Upper lobe of left lung (tissue), 6 donors: ENCODE measurements around the gene LONP2. TPM values are rescaled to one million over a fixed set of nuclear protein-coding genes. Genes with fewer than 3 reads are reported as not detected.

Experiments
- ATAC-seq, 2 donors: fragments of 200-7000 bp; cut with Tn5 transposase; one replicate each; pipeline ENCODE4 v1.9.1; 2022; ENCODE audit warnings: mild to moderate bottlenecking in 2 of 2, moderate library complexity in 2 of 2; ENCODE audit not compliant: low FRiP score in 2 of 2
- DNase-seq, 2 donors: peaks; one replicate each; pipeline ENCODE4 v3.0.0-alpha.2; 2019 to 2020
- H3K27ac ChIP-seq, 4 donors: fragments of 200-600 bp; sonication (generic); one replicate each; pipeline ENCODE4 v1.5.1; 2016 to 2019
- H3K27me3 ChIP-seq, 4 donors: fragments of 200-600 bp; sonication (generic); one replicate each; pipeline ENCODE4 v1.5.1; 2017 to 2019
- H3K36me3 ChIP-seq, 4 donors: fragments of 200-600 bp; sonication (generic); one replicate each; pipeline ENCODE4 v1.5.1; 2016 to 2019
- H3K4me1 ChIP-seq, 4 donors: fragments of 200-600 bp; sonication (generic); one replicate each; pipeline ENCODE4 v1.5.1; 2018 to 2019
- H3K4me3 ChIP-seq, 4 donors: fragments of 200-600 bp; sonication (generic); one replicate each; pipeline ENCODE4 v1.5.1; 2017 to 2019; ENCODE audit warnings: mild to moderate bottlenecking in 2 of 4, moderate library complexity in 1 of 4
- H3K9me3 ChIP-seq, 4 donors: fragments of 200-600 bp; sonication (generic); one replicate each; pipeline ENCODE4 v1.5.1; 2018 to 2019
- EP300 ChIP-seq, 4 donors: sonication (generic); formaldehyde crosslinking; IDR thresholded peaks; one replicate each; pipeline ENCODE4 v1.5.1; 2017; ENCODE audit warnings: antibody characterized with exemption in 4 of 4, control low read depth in 2 of 4
- POLR2A ChIP-seq, 4 donors: fragments of 450-650 bp; IDR thresholded peaks; one replicate each; pipeline ENCODE4 v1.5.1; 2016 to 2017; ENCODE audit warnings: antibody characterized with exemption in 4 of 4, mild to moderate bottlenecking in 2 of 4
- POLR2AphosphoS5 ChIP-seq, 2 donors: sonication (generic); formaldehyde crosslinking; IDR thresholded peaks; one replicate each; pipeline ENCODE4 v1.5.1; 2017; ENCODE audit warnings: antibody characterized with exemption in 2 of 2
- WGBS, 2 donors: methylation state at CpG; one replicate each; pipeline ENCODE4 v1.1.5; 2017 to 2018; 5-methylcytosine and 5-hydroxymethylcytosine counted together
- total RNA-seq, 6 donors: library from RNA; depleted of rRNA in 4 of 6; stranded (reverse); fragments of >200 nt in 4 of 6; gene quantifications; one replicate each; pipeline versions ENCODE4 v1.1.0 to v1.2.1, GENCODE V29; 2016 to 2021
- TF ChIP-seq, protein P1 (sequence below), 6 experiments: fragments of 450-650 bp in 4 of 6; fragments of 200-600 bp in 2 of 6; sonication (generic) in 2 of 6; IDR thresholded peaks; one replicate each; pipeline ENCODE4 v1.5.1; 2016 to 2019; ENCODE audit warnings: antibody characterized with exemption in 6 of 6
- donor health status: DM: no; HTN: no; CAD: no; lungs with moderate emphysema.
- donor health status: DM: no; HTN: yes; CAD: no; lungs with severe emphysema.

The LONP2 gene
- total RNA-seq, 6 donors from 2014 or later, result 47.9 to 104 (median 57.8) TPM

DNA sequence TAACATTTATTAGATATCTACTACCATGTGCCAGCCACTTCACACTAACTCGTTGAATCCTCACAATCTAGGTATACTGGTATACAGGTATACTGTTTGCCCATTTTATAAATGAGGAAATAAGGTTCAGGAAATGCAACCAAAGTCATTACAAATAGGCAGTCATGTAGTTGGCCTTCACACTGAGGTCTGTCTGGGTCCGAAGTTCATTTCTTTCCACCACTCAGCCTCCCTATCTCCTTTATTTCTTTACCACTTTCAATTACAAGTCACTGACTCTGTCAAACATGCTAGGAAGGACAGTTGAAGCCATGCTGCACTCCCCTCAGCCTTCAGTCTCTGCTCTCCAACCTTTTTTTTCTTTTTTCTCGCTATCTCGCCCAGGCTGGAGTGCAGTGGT is 161.8 kb downstream of the LONP2 start:
- no peaks in the 10 kb centered on the region for H3K36me3 ChIP-seq
- no peak for TF ChIP-seq POLR2AphosphoS5 (IDR thresholded peaks at IDR 0.05)
- no peak for TF ChIP-seq EP300 (IDR thresholded peaks at IDR 0.05)
- TF ChIP-seq, protein P1, sequence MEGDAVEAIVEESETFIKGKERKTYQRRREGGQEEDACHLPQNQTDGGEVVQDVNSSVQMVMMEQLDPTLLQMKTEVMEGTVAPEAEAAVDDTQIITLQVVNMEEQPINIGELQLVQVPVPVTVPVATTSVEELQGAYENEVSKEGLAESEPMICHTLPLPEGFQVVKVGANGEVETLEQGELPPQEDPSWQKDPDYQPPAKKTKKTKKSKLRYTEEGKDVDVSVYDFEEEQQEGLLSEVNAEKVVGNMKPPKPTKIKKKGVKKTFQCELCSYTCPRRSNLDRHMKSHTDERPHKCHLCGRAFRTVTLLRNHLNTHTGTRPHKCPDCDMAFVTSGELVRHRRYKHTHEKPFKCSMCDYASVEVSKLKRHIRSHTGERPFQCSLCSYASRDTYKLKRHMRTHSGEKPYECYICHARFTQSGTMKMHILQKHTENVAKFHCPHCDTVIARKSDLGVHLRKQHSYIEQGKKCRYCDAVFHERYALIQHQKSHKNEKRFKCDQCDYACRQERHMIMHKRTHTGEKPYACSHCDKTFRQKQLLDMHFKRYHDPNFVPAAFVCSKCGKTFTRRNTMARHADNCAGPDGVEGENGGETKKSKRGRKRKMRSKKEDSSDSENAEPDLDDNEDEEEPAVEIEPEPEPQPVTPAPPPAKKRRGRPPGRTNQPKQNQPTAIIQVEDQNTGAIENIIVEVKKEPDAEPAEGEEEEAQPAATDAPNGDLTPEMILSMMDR (IDR thresholded peaks at IDR 0.05), result no peak
- TF ChIP-seq POLR2A (IDR thresholded peaks at IDR 0.05), result no peak
- ATAC-seq (no peak), DNase-seq (no peak)
- H3K27ac ChIP-seq, result no peak overlapping the region
- peaks cover 2 to 8% (median 6%) of the 10 kb centered on the region in 4 donors for H3K4me1 ChIP-seq
- no peaks in the 10 kb centered on the region for H3K27me3 ChIP-seq
- H3K4me3 ChIP-seq, result no peak overlapping the region
- 85 to 86% methylated on average over 4 of the region's 4 CpGs for WGBS, 2 donors
- H3K9me3 ChIP-seq, result no peaks in the 10 kb centered on the region

Other genes starting within 250 kb of the LONP2 start
- under 1 TPM in 1 of 6 donors, not detected in 5; 0.79 TPM for gene ABCC12, start 88.3 kb upstream of the LONP2 start, total RNA-seq
- gene ABCC11, start 3.2 kb downstream of the LONP2 start, total RNA-seq, result under 1 TPM in 4 of 6 donors, not detected in 2; 0.15 to 0.33 (median 0.21) TPM
- 10 to 100 TPM; 19.4 to 45.1 (median 24.9) TPM for gene SIAH1, start 141.1 kb downstream of the LONP2 start, total RNA-seq